Right atrium auricular region (tissue), 2 donors: ENCODE data around the gene OSCP1. TPM values are rescaled to one million over a fixed set of nuclear protein-coding genes. Genes with fewer than 3 reads are reported as not detected.
A peak's percentile ranks its signal among the peaks of the same experiment; 100 is the strongest.

ENCODE experiments used
- DNase-seq: peaks from one replicate; pipeline ENCODE4 v3.0.0-alpha.2; 2019; ENCODE audit warnings: low spot score
- H3K27ac ChIP-seq, 2 donors: fragments of 200-600 bp; sonication (generic); 1 replicate in 1 of 2; 2 replicates in 1 of 2; pipeline ENCODE4 v1.5.1; 2016 to 2019
- H3K27me3 ChIP-seq, 2 donors: fragments of 200-600 bp; sonication (generic); one replicate each; pipeline versions ENCODE4 v1.5.1 to v1.6.0; 2017 to 2019
- H3K36me3 ChIP-seq: fragments of 200-600 bp; sonication (generic); one replicate; pipeline ENCODE4 v1.5.1; 2016
- H3K4me1 ChIP-seq, 2 donors: fragments of 200-600 bp; sonication (generic); one replicate each; pipeline versions ENCODE4 v1.5.1 to v1.6.0; 2017 to 2019
- H3K4me3 ChIP-seq, 2 donors: fragments of 200-600 bp; sonication (generic); 1 replicate in 1 of 2; 2 replicates in 1 of 2; pipeline ENCODE4 v1.5.1; 2017 to 2019; ENCODE audit warnings: mild to moderate bottlenecking in 1 of 2, moderate library complexity in 1 of 2
- H3K9me3 ChIP-seq, 2 donors: fragments of 200-600 bp; sonication (generic); one replicate each; pipeline ENCODE4 v1.5.1; 2019
- CTCF ChIP-seq, 2 donors: fragments of 200-600 bp; sonication (generic); IDR thresholded peaks; one replicate each; pipeline ENCODE4 v1.5.1; 2019; ENCODE audit warnings: antibody characterized with exemption in 2 of 2
- total RNA-seq, 2 donors: library from RNA; depleted of rRNA; stranded (reverse); fragments of >200 nt; gene quantifications; one replicate each; pipeline ENCODE4 v1.1.0, GENCODE V29; 2016

Gene OSCP1
- total RNA-seq, 2 donors from 2014 or later = 4.9 to 7.9 TPM

- peak; percentile 97 for DNase-seq
- peak within 1 kb of the TSS; percentile 71 to 99 for H3K4me3 ChIP-seq
- peaks cover 0 to 11% of the 10 kb centered on the region in 2 donors for H3K4me1 ChIP-seq
- H3K36me3 ChIP-seq = peaks cover 16% of the 10 kb centered on the region
- peak within 1 kb of the TSS; percentile 90 to 99 for H3K27ac ChIP-seq
- no peak for TF ChIP-seq CTCF (IDR thresholded peaks at IDR 0.05)
- no peaks in the 10 kb centered on the region for H3K9me3 ChIP-seq
- no peaks in the 10 kb centered on the region for H3K27me3 ChIP-seq
Measured at GRCh38 chr1:36397378-36398230, 52.6 kb downstream of the OSCP1 start, which contains the start of gene LSM10. LSM10 (minus strand) TSS chr1:36397908; CDS start chr1:36394129, 3,779 bp downstream.

- Histone ChIP-seq H3K27me3 (no peaks in the 10 kb centered on the region), H3K4me3 (peak overlapping the region; percentile 71 to 99), H3K4me1 (peaks cover 0 to 11% of the 10 kb centered on the region in 2 donors), H3K9me3 (no peaks in the 10 kb centered on the region), H3K27ac (peak overlapping the region; percentile 90 to 99), H3K36me3 (peaks cover 22% of the 10 kb centered on the region)
- no peak for DNase-seq
- no peak for TF ChIP-seq CTCF (IDR thresholded peaks at IDR 0.05)
Measured at GRCh38 chr1:36397083-36397377, 53.2 kb downstream of the OSCP1 start.

GRCh38 chr1:36396359-36396758 is 53.9 kb downstream of the OSCP1 start:
- H3K27ac ChIP-seq = peak overlapping the region in 1 of 2 donors; percentile 90

GRCh38 chr1:36393686-36394085 is 56.6 kb downstream of the OSCP1 start:
- H3K4me1 ChIP-seq = peaks cover 0 to 24% of the 10 kb centered on the region in 2 donors
- no peak for DNase-seq

More at GRCh38 chr1:36396359-36396758, 53.9 kb downstream of the OSCP1 start:
- H3K27me3 ChIP-seq = no peaks in the 10 kb centered on the region
- H3K4me1 ChIP-seq = peaks cover 0 to 11% of the 10 kb centered on the region in 2 donors
- peaks cover 26% of the 10 kb centered on the region for H3K36me3 ChIP-seq
- no peak overlapping the region for H3K4me3 ChIP-seq
- no peak for DNase-seq
- TF ChIP-seq CTCF (IDR thresholded peaks at IDR 0.05) = no peak
- no peaks in the 10 kb centered on the region for H3K9me3 ChIP-seq

GRCh38 chr1:36392836-36393235 is 57.4 kb downstream of the OSCP1 start:
- TF ChIP-seq CTCF (IDR thresholded peaks at IDR 0.05) = no peak
- no peaks in the 10 kb centered on the region for H3K27me3 ChIP-seq
- H3K27ac ChIP-seq = no peak overlapping the region
- H3K4me1 ChIP-seq = peaks cover 0 to 33% of the 10 kb centered on the region in 2 donors
- DNase-seq = no peak
- no peak overlapping the region for H3K4me3 ChIP-seq
- no peaks in the 10 kb centered on the region for H3K9me3 ChIP-seq
- H3K36me3 ChIP-seq = peaks cover 33% of the 10 kb centered on the region

More at GRCh38 chr1:36393686-36394085, 56.6 kb downstream of the OSCP1 start:
- Histone ChIP-seq H3K27ac (no peak overlapping the region), H3K4me3 (no peak overlapping the region), H3K9me3 (no peaks in the 10 kb centered on the region), H3K27me3 (no peaks in the 10 kb centered on the region), H3K36me3 (peaks cover 33% of the 10 kb centered on the region)
- no peak for TF ChIP-seq CTCF (IDR thresholded peaks at IDR 0.05)
